ENCODE results near the gene MTO1.

The MTO1 gene

DNA sequence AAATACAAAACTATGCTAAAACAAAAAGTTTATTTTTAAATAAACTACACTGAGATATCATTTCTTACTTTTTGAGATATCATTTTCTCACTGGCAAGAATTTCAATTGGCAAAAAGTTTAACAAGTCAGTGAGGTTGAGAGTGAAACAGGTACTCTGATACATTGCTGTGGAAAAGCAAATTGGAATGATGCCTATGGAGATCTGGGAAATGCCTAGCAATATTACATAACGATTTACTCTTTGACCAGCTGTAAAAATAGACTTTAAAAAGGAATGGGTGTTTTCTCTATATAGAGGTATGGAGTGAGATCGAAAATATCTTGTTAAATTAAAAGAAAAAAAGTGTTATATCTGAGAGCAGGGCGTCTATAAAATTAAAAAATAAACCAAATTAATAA, 26.3 kb upstream of the MTO1 start:
- Histone ChIP-seq H3K27me3 (ENCODE audit: insufficient read depth, low read length) (no peaks in the 10 kb centered on the region), H3K79me2 (ENCODE audit: control insufficient read depth, insufficient read depth, low read length, poor library complexity) (no peaks in the 10 kb centered on the region), H2AK5ac (ENCODE audit: low read length) (no peak overlapping the region), H4K91ac (ENCODE audit: low read depth, low read length) (no peak overlapping the region), H3K4me2 (ENCODE audit: low read length) (no peak overlapping the region), H3K4me3 (ENCODE audit: low read depth, low read length) (no peak overlapping the region), H3K36me3 (ENCODE audit: control insufficient read depth in 1 of 2, insufficient read depth in 2 of 2, low read length in 2 of 2) (no peaks in the 10 kb centered on the region), H3K79me1 (ENCODE audit: low read length) (no peaks in the 10 kb centered on the region), H2BK12ac (ENCODE audit: low read length) (no peak overlapping the region), H4K12ac (ENCODE audit: low read depth, low read length) (no peak overlapping the region), H2BK120ac (ENCODE audit: insufficient read depth, low read length, poor library complexity) (no peak overlapping the region), H3K14ac (ENCODE audit: low read length) (no peak overlapping the region), H3K23ac (ENCODE audit: low read length) (no peak overlapping the region), H3K4me1 (ENCODE audit: control insufficient read depth in 1 of 2, insufficient read depth in 2 of 2, low read length in 2 of 2) (no peaks in the 10 kb centered on the region), H3K9ac (ENCODE audit: low read length) (no peak overlapping the region), H3K27ac (ENCODE audit: low read depth, low read length) (no peak overlapping the region), H3K4ac (ENCODE audit: low read depth, low read length) (no peak overlapping the region), H2AFZ (ENCODE audit: insufficient read depth, low read length, poor library complexity) (no peak overlapping the region), H3K18ac (ENCODE audit: low read length) (no peak overlapping the region), H3K9me3 (ENCODE audit: insufficient read depth, low read depth, low read length) (no peaks in the 10 kb centered on the region), H4K8ac (ENCODE audit: low read depth, low read length) (no peak overlapping the region), H2BK5ac (ENCODE audit: low read depth, low read length, poor library complexity) (no peak overlapping the region)
- 100% methylated on average over 1 of the region's 3 CpGs for WGBS (ENCODE audit: extremely low coverage, insufficient coverage, insufficient read length)
- DNase-seq: no peak

GRCh38 chr6:73443555-73443954, 18.0 kb upstream of the MTO1 start:
- no peak overlapping the region for H4K8ac ChIP-seq (ENCODE audit: low read depth, low read length)
- no peaks in the 10 kb centered on the region for H3K9me3 ChIP-seq (ENCODE audit: insufficient read depth, low read depth, low read length)
- no peak overlapping the region for H4K91ac ChIP-seq (ENCODE audit: low read depth, low read length)
- no peak overlapping the region for H3K9ac ChIP-seq (ENCODE audit: low read length)
- no peak for DNase-seq
- no peaks in the 10 kb centered on the region for H3K27me3 ChIP-seq (ENCODE audit: insufficient read depth, low read length)
- H3K4me1 ChIP-seq (ENCODE audit: control insufficient read depth in 1 of 2, insufficient read depth in 2 of 2, low read length in 2 of 2): no peaks in the 10 kb centered on the region
- no peak overlapping the region for H2AFZ ChIP-seq (ENCODE audit: insufficient read depth, low read length, poor library complexity)
- H3K4me2 ChIP-seq (ENCODE audit: low read length): no peak overlapping the region
- H3K4ac ChIP-seq (ENCODE audit: low read depth, low read length): no peak overlapping the region
- no peaks in the 10 kb centered on the region for H3K79me2 ChIP-seq (ENCODE audit: control insufficient read depth, insufficient read depth, low read length, poor library complexity)
- H2BK120ac ChIP-seq (ENCODE audit: insufficient read depth, low read length, poor library complexity): no peak overlapping the region
- no peak overlapping the region for H3K18ac ChIP-seq (ENCODE audit: low read length)
- no peak overlapping the region for H2BK12ac ChIP-seq (ENCODE audit: low read length)
- H3K4me3 ChIP-seq (ENCODE audit: low read depth, low read length): no peak overlapping the region
- H3K27ac ChIP-seq (ENCODE audit: low read depth, low read length): no peak overlapping the region
- no peak overlapping the region for H3K14ac ChIP-seq (ENCODE audit: low read length)
- no peak overlapping the region for H2AK5ac ChIP-seq (ENCODE audit: low read length)
- H3K36me3 ChIP-seq (ENCODE audit: control insufficient read depth in 1 of 2, insufficient read depth in 2 of 2, low read length in 2 of 2): no peaks in the 10 kb centered on the region
- WGBS (ENCODE audit: extremely low coverage, insufficient coverage, insufficient read length): no CpG with 5 or more reads among the region's 3 CpGs
- no peak overlapping the region for H4K12ac ChIP-seq (ENCODE audit: low read depth, low read length)
- H3K79me1 ChIP-seq (ENCODE audit: low read length): no peaks in the 10 kb centered on the region
- no peak overlapping the region for H2BK5ac ChIP-seq (ENCODE audit: low read depth, low read length, poor library complexity)
- no peak overlapping the region for H3K23ac ChIP-seq (ENCODE audit: low read length)

DNA sequence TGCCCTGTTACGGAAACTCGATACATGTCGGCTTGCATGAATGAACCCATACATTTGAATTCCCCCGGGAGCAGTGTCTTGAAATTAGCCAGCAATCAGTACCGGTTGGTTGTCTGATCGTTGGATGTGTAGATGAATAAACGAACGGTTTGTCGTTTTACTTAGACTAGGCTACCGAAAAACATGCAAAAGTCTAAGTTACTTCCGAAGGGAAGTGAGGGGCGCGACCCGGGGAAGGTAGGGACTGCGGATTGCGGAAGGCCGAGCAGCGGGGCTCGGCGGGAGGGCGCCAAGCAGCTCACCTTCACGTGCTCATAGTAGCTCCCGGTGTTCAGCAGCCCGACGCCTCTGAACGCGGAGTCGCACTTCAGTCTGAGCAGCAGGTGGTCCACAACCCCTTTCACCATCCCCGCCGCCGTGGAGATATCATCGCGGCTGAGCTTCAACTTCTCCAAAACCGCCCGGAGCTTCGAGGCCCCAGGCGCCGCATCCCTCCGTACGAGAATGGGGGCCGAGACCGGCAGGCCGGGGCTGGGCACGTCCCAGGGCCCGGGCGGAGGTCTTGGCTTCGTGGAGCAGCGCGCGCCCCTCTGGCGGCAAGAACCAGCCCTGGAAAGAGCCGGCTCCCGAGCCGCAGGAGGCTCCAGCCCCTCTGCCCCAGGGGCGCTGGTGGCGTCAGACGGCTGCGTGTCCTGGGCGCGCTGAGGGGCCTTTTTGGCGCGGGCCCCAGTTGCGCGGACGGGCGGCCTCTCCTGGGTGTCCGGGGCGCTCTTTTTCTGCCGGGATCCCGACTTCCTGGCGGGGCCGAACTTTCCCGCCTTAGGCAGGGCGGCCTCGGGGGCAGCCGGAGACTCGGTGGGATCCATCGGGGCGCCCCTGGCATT, 10.1 kb upstream of the MTO1 start:
- Histone ChIP-seq H3K4me1 (ENCODE audit: control insufficient read depth in 1 of 2, insufficient read depth in 2 of 2, low read length in 2 of 2) (no peaks in the 10 kb centered on the region), H2BK120ac (ENCODE audit: insufficient read depth, low read length, poor library complexity) (no peak overlapping the region), H3K18ac (ENCODE audit: low read length) (no peak overlapping the region), H3K14ac (ENCODE audit: low read length) (no peak overlapping the region), H4K12ac (ENCODE audit: low read depth, low read length) (no peak overlapping the region), H2BK5ac (ENCODE audit: low read depth, low read length, poor library complexity) (no peak overlapping the region), H3K79me1 (ENCODE audit: low read length) (no peaks in the 10 kb centered on the region), H3K9me3 (ENCODE audit: insufficient read depth, low read depth, low read length) (no peaks in the 10 kb centered on the region), H3K27me3 (ENCODE audit: insufficient read depth, low read length) (no peaks in the 10 kb centered on the region), H4K91ac (ENCODE audit: low read depth, low read length) (no peak overlapping the region), H3K79me2 (ENCODE audit: control insufficient read depth, insufficient read depth, low read length, poor library complexity) (no peaks in the 10 kb centered on the region), H3K27ac (ENCODE audit: low read depth, low read length) (no peak overlapping the region), H2AFZ (ENCODE audit: insufficient read depth, low read length, poor library complexity) (no peak overlapping the region), H4K8ac (ENCODE audit: low read depth, low read length) (no peak overlapping the region), H2AK5ac (ENCODE audit: low read length) (no peak overlapping the region), H3K4me3 (ENCODE audit: low read depth, low read length) (peak overlapping the region; percentile 62), H2BK12ac (ENCODE audit: low read length) (no peak overlapping the region), H3K4me2 (ENCODE audit: low read length) (peak overlapping the region; percentile 44), H3K36me3 (ENCODE audit: control insufficient read depth in 1 of 2, insufficient read depth in 2 of 2, low read length in 2 of 2) (no peaks in the 10 kb centered on the region), H3K23ac (ENCODE audit: low read length) (no peak overlapping the region), H3K9ac (ENCODE audit: low read length) (no peak overlapping the region), H3K4ac (ENCODE audit: low read depth, low read length) (no peak overlapping the region)
- DNase-seq: peak in 1 of 2 donors; percentile 30
- no CpG with 5 or more reads among the region's 79 CpGs for WGBS (ENCODE audit: extremely low coverage, insufficient coverage, insufficient read length)

GRCh38 chr6:73452107-73452461, 9.5 kb upstream of the MTO1 start, which contains the start of gene CGAS:
Gene CGAS, minus strand, starts transcription at chr6:73452297. Its CDS starts 116 bp downstream, at chr6:73452181.
- H3K4me3 ChIP-seq (ENCODE audit: low read depth, low read length): peak within 1 kb of the TSS; percentile 62
- H3K18ac ChIP-seq (ENCODE audit: low read length): no peak within 1 kb of the TSS
- no peak within 1 kb of the TSS for H2AK5ac ChIP-seq (ENCODE audit: low read length)
- no peak within 1 kb of the TSS for H3K14ac ChIP-seq (ENCODE audit: low read length)
- no peak within 1 kb of the TSS for H2BK12ac ChIP-seq (ENCODE audit: low read length)
- H3K4me1 ChIP-seq (ENCODE audit: control insufficient read depth in 1 of 2, insufficient read depth in 2 of 2, low read length in 2 of 2): no peaks in the 10 kb centered on the region
- no peaks in the 10 kb centered on the region for H3K9me3 ChIP-seq (ENCODE audit: insufficient read depth, low read depth, low read length)
- no peak within 1 kb of the TSS for H4K91ac ChIP-seq (ENCODE audit: low read depth, low read length)
- H2AFZ ChIP-seq (ENCODE audit: insufficient read depth, low read length, poor library complexity): no peak within 1 kb of the TSS
- H3K4ac ChIP-seq (ENCODE audit: low read depth, low read length): no peak within 1 kb of the TSS
- H3K27ac ChIP-seq (ENCODE audit: low read depth, low read length): no peak within 1 kb of the TSS
- DNase-seq: peak; percentile 38 to 61
- H3K23ac ChIP-seq (ENCODE audit: low read length): no peak within 1 kb of the TSS
- H4K8ac ChIP-seq (ENCODE audit: low read depth, low read length): no peak within 1 kb of the TSS
- H3K36me3 ChIP-seq (ENCODE audit: control insufficient read depth in 1 of 2, insufficient read depth in 2 of 2, low read length in 2 of 2): no peaks in the 10 kb centered on the region
- no peaks in the 10 kb centered on the region for H3K27me3 ChIP-seq (ENCODE audit: insufficient read depth, low read length)
- no peaks in the 10 kb centered on the region for H3K79me2 ChIP-seq (ENCODE audit: control insufficient read depth, insufficient read depth, low read length, poor library complexity)
- no CpG with 5 or more reads among the region's 23 CpGs for WGBS (ENCODE audit: extremely low coverage, insufficient coverage, insufficient read length)
- no peak within 1 kb of the TSS for H4K12ac ChIP-seq (ENCODE audit: low read depth, low read length)
- H3K79me1 ChIP-seq (ENCODE audit: low read length): no peaks in the 10 kb centered on the region
- no peak within 1 kb of the TSS for H3K9ac ChIP-seq (ENCODE audit: low read length)
- no peak within 1 kb of the TSS for H2BK5ac ChIP-seq (ENCODE audit: low read depth, low read length, poor library complexity)
- H2BK120ac ChIP-seq (ENCODE audit: insufficient read depth, low read length, poor library complexity): no peak within 1 kb of the TSS
- peak within 1 kb of the TSS; percentile 44 for H3K4me2 ChIP-seq (ENCODE audit: low read length)
